ENCODE results near the gene MYLK3.
"Not testable (repeated sequence)": the region's sequence is repeated elsewhere in the genome, so short reads cannot be mapped to it uniquely, and the experiment has no call there.

Gene MYLK3

GRCh38 chr16:46747777-46748651 is at the start of gene MYLK3:
TSS of gene MYLK3 (minus strand) at chr16:46748344. CDS start at chr16:46748193, 151 bp downstream.
- no peak for DNase-seq

GRCh38 chr16:46797501-46797900 is 49.4 kb upstream of the MYLK3 start:
- no peak for DNase-seq

- DNase-seq = no peak
These were observed 48.7 kb upstream of the MYLK3 start for GRCh38 chr16:46796764-46797269.

GRCh38 chr16:46793841-46794240 is 45.7 kb upstream of the MYLK3 start:
- DNase-seq = no peak

- DNase-seq = no peak
These were observed 42.6 kb upstream of the MYLK3 start for GRCh38 chr16:46790599-46791270.

- DNase-seq = peak; percentile 83
These were observed 41.6 kb upstream of the MYLK3 start for GRCh38 chr16:46789499-46790414.

- no peak for DNase-seq
These were observed 40.8 kb upstream of the MYLK3 start for GRCh38 chr16:46788891-46789474.

GRCh38 chr16:46787909-46788308 is 39.8 kb upstream of the MYLK3 start:
- no peak for DNase-seq

GRCh38 chr16:46785076-46785845 is 37.1 kb upstream of the MYLK3 start:
- no peak for DNase-seq

- not testable (repeated sequence) for DNase-seq
These were observed 36.4 kb upstream of the MYLK3 start for GRCh38 chr16:46784569-46784968.

GRCh38 chr16:46783800-46784199 is 35.7 kb upstream of the MYLK3 start:
- DNase-seq = no peak

- DNase-seq = no peak
These were observed 34.2 kb upstream of the MYLK3 start for GRCh38 chr16:46782320-46782719.

GRCh38 chr16:46777804-46778203 is 29.7 kb upstream of the MYLK3 start:
- no peak for DNase-seq

GRCh38 chr16:46775214-46775613 is 27.1 kb upstream of the MYLK3 start:
- DNase-seq = no peak

- no peak for DNase-seq
These were observed 26.6 kb upstream of the MYLK3 start for GRCh38 chr16:46774743-46775177.

GRCh38 chr16:46772463-46772862 is 24.3 kb upstream of the MYLK3 start:
- no peak for DNase-seq

- DNase-seq = no peak
These were observed 20.7 kb upstream of the MYLK3 start for GRCh38 chr16:46768809-46769208.

GRCh38 chr16:46765050-46765449 is 16.9 kb upstream of the MYLK3 start:
- no peak for DNase-seq

GRCh38 chr16:46763147-46763546 is 15.0 kb upstream of the MYLK3 start:
- no peak for DNase-seq

- no peak for DNase-seq
These were observed 14.4 kb upstream of the MYLK3 start for GRCh38 chr16:46762583-46762982.

- no peak for DNase-seq
These were observed 11.2 kb upstream of the MYLK3 start for GRCh38 chr16:46759309-46759708.

Measured in stimulated activated CD8-positive, alpha-beta memory T cell treated with anti-CD3 and anti-CD28 coated beads, Interleukin-4, amount 100 ng/mL, for 48 hours (primary cell).